ENCODE data around the gene ACO2.

Gene ACO2

GRCh38 chr22:41491374-41492100 is 22.6 kb downstream of the ACO2 start:
- DNase-seq: no peak

- no peak for DNase-seq
These were observed 29.5 kb downstream of the ACO2 start for GRCh38 chr22:41498303-41498835.

DNA sequence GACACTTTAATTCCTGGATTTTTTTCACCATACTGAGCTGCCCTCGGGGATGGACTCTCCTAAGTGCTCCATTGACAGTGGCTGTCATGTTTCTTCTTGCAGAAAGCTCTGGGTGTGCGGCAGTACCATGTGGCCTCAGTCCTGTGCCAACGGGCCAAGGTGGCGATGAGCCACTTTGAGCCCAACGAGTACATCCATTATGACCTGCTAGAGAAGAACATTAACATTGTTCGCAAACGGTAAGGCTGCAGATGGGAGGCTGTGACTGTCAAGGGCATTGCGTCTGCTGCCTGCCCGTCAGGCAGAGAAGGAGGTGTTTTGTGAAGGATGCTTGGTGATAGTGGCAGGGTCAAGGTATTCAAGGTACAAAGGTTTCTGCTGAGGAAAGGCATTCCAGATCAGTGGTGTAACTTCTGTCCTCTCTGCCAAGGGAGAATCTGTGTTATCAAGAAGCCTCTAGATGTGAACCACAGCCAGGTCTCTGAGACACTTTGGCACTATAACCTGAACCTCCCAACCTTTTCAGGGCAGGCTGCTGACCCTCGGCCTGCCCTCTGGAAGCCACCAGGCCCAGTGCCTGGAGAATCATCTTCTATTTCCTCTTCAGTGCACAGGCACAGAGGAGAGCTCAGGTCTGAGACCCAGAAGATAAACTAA is 30.8 kb downstream of the ACO2 start:
- no peak for DNase-seq

DNA sequence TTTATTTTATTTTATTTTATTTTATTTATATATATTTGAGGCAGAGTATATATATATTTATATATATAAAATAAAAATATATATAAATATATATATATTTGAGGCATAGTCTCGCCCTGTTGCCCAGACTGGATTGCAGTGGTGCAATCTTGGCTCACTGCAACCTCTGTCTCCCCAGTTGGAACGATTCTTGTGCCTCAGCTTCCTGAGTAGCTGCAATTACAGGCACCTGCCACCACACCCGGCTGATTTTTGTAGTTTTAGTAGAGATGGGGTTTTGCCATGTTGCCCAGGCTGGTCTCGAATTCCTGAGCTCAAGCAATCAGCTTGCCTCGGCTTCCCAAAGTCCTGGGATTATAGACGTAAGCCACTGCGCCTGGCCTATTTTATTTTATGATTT is 31.4 kb downstream of the ACO2 start:
- no peak for DNase-seq

GRCh38 chr22:41501209-41501608 is 32.3 kb downstream of the ACO2 start:
- no peak for DNase-seq

DNA sequence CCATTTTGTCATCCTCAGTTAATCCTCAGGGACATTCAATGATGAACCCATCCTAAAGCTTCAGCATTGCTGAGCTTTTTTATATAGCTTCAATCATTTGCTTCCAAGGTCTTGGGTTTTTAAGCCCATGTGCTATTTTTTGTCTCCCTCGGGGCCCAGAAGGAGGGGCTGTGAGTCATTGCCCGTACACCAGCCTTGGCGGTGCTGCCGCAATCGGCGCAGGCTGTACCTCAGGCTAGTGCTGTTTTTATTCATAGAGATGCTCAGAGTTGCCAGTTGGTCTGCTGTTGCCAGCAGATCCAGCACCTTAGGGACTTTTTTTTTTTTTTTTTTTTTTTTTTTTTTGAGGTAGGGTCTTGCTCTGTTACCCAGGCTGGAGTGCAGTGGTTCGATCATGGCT is 35.5 kb downstream of the ACO2 start:
- no peak for DNase-seq

DNA sequence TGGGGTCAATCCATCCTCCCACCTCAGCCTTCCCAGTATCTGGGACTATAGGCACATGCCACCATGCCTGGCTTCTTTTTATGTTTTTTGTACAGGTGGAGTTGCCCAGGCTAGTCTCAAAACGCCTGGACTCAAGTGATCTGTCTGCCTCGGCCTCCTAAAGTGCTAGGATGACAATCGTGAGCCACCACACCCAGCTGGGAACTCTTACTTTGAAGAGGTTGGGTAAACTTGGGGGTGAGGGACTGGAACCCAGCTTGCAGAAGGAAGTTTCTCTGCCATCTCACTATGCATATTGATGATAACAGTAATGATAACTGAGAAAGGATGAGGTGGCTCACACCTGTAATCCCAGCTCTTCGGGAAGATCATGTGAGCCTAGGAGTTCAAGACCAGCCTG is 35.9 kb downstream of the ACO2 start:
- DNase-seq: no peak

DNA sequence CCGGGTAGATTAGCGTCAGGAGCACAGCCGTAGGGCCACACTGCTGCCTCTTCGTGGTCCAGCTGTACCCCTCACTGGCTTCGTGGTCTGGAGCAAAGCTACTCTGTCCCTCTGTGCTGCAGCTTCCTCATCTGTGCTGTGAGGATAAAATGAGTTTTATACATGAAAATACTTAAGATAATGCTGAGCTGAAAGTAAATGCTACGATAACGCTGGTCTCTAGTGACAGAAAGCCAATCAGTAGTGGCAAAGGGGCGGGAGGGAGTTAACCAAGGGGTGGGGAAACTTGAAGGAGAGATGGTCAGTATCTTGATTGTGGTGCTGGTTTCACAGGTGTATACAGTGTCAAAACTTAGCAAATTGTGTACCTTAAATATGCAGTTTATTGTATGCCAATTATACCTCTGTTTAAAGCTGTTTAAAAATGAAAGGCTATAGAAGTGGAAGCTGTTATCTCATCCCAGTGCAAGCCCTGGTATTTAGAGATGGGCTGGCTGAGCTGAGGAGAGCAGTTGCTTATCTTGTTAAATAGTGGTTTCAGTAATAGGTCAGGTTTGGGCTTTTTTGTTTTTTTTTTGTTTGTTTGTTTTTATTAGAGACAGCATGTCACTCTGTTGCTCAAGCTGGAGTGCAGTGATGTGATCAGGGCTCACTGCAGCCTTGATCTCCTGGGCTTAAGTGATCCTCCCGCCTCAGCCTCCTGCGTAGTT is 36.7 kb downstream of the ACO2 start:
- DNase-seq: no peak

DNA sequence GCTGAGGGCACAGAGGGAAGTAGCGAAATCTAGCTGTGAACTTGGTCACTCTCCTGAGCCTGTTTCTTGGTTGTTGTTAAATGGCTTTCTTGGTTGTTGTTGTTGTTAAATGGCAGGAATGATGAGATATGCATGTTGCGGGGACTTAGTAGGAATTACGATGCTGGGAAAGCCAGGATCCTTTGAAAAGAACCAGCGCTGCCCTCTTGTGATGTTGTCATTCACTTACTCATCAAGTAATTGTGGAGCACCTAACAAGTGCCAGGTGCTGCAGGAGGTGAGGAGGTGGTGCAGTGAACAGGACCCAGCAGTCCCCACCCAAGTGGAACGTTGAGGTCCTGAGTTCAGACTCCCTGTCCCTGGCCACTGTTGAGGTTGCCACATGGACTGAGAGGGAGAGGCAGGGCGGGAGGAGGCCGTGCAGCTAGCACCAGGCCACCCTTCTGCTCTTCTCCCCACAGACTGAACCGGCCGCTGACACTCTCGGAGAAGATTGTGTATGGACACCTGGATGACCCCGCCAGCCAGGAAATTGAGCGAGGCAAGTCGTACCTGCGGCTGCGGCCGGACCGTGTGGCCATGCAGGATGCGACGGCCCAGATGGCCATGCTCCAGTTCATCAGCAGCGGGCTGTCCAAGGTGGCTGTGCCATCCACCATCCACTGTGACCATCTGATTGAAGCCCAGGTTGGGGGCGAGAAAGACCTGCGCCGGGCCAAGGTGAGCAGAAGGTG is 38.6 kb downstream of the ACO2 start:
- no peak for DNase-seq

DNA sequence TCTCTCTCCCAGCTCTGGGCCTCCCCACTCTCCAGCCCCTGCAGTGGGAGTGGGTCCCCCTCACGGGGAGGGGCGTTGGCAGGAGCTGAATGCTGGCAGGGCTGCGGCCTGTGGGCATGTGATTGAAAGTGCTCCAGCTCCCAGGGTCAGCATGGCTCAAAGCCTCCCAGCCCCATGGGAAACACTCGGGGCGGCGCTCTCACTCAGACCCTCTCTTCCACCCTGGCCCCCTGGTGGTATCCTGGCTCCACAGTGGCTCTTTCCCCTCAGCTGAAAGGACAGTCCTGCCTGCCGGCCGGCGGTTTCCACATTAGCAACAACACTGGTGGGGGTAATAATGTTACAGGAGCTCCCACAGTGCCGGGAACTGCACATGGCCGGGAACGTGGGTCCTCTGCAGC is 39.9 kb downstream of the ACO2 start:
- DNase-seq: no peak

DNA sequence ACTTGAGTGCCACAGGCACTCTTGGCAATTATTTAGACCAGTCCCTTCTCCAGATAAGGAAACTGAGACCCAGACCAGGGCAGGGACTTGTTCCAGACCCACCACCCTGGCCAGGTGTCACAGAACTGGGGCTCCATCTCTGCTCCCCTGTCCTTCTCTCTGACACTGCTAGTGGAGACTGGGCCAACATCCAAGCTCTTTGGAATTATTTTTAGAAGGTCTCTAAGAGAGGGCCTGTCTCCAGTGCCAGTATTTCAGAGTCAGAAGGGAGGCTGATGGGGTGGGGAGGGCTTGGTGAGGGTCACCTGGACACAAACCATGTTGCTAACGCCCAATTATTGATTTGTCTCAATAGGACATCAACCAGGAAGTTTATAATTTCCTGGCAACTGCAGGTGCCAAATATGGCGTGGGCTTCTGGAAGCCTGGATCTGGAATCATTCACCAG is 42.6 kb downstream of the ACO2 start:
- no peak for DNase-seq

GRCh38 chr22:41512421-41513194 is 43.7 kb downstream of the ACO2 start:
- DNase-seq: no peak

- no peak for DNase-seq
These were observed 44.5 kb downstream of the ACO2 start for GRCh38 chr22:41513391-41513790.

DNA sequence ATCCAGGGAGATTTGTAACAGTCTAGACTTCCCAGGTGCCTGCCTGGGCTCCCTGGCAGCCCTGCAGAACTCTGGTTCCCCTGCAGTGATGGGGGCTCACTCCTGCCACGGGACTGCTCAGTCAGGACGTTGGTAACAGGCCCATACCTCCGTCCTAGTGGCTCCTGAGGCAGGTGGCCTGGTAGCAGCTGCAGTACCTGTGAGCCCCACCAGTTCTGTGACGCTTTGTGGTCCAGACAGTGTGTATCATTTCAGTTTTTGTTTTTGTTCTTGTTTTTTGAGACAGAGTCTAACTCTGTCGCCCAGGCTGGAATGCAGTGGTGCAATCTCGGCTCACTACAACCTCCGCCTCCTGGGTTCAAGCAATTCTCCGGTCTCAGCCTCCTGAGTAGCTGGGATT is 47.5 kb downstream of the ACO2 start:
- no peak for DNase-seq

DNA sequence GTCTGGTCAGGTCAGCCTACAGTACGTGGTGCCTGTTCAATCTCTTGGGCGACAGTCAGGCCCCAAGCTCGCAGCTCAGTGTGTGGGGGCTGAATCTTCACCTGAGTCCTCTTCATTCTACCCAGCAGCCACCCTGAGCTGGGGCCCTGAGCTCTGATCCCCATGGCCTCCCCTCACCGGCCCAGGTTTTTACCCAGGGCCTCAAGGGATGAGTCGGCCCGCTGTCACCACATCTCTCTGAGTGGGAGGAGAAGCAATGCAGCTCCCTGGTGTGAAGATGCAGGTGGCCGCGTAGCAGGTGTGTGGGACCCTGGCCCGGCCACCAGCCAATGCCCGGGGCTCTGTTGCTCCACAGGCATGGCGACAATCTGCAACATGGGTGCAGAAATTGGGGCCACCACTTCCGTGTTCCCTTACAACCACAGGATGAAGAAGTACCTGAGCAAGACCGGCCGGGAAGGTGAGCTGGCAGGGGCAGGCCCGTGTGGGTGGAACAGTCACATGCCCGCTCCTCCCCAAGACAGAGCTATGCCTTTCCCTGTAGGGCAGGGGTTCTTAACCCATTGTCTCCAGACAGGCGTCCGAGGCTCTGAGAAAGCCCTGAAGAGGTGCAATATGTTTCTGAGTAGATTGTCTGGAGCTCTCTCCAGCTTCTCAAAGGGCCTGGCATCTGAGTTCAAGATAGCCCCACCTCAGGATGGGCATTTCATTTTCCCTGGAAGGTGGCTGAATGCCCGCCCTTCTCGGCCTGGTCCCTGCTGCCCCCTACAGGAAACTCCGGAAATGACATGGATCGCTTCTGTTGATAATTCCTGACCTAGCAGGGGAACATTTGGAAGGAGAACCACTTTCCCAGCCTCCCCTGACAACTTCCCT is 48.5 kb downstream of the ACO2 start:
- DNase-seq: peak in 1 of 4 experiments; percentile 4

DNA sequence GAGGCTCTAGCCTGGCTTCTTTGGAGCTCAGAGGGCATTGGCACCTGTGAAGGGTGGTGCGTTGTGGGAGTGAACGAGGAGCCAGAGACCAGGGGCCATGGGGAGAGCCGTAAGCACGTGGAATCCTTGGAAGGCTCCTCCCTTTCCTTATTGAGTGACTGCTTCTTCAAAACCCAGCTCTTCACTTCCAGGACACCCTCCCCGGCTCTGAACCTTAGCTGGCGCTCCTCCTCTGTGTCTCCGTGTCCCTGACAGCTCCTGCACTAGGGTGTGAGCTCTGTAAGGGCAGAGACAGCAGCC is 49.1 kb downstream of the ACO2 start:
- DNase-seq: no peak

DNA sequence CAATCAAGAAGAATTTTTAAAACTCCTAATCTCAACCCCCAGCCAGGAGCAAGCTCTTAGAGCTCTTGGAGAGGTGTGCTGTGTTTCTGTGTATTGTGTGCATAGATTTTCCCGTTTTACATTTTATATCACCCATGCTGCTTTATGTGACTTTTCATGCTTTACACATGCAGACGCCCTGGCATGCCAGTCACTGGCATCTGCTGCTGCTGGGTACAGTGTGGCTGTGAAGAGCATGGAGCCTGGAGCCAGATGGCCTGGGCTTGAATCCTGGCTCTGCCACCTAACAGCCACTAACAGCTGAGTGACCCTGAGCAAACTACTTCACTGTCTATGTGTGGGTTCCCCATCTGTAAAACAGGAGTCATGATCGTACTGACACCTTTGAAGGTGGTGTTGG is 52.2 kb downstream of the ACO2 start:
- no peak for DNase-seq

- DNase-seq: no peak
These were observed 53.9 kb downstream of the ACO2 start for GRCh38 chr22:41522813-41523212.

GRCh38 chr22:41523464-41524221 is 54.7 kb downstream of the ACO2 start:
- DNase-seq: no peak

- DNase-seq: no peak
These were observed 55.3 kb downstream of the ACO2 start for GRCh38 chr22:41524251-41524661.
